SU-DHL-6 (cell line): ENCODE measurements around the gene HK1.

ENCODE experiments used
- H2AFZ ChIP-seq: fragments of 200-600 bp; sonication (generic); 2 replicates; pipeline ENCODE4 v1.6.1; 2014; ENCODE audit warnings: low read depth, mild to moderate bottlenecking, moderate library complexity, mixed read lengths, antibody characterized with exemption, low read length; ENCODE audit not compliant: severe bottlenecking
- H3F3A ChIP-seq: fragments of 200-600 bp; shearing (Covaris generic); 2 replicates; pipeline ENCODE4 v1.6.0; 2016; ENCODE audit warnings: antibody characterized with exemption, mild to moderate bottlenecking; ENCODE audit not compliant: insufficient read depth
- H3K27ac ChIP-seq: fragments of 200-600 bp; sonication (generic); 2 replicates; pipeline ENCODE4 v1.5.1; 2016; ENCODE audit warnings: low read depth, mild to moderate bottlenecking, low read length, moderate library complexity, mixed read lengths
- H3K27me3 ChIP-seq: fragments of 200-600 bp; sonication (generic), shearing (Covaris generic); 2 replicates; pipeline ENCODE4 v1.6.0; 2014; ENCODE audit warnings: mild to moderate bottlenecking, low read length
- H3K36me3 ChIP-seq: fragments of 200-600 bp; sonication (generic); 2 replicates; pipeline ENCODE4 v1.6.1; 2014; ENCODE audit warnings: mild to moderate bottlenecking, low read length, mixed read lengths
- H3K4me2 ChIP-seq: fragments of 300-600, 200-600 bp; shearing (Covaris generic), sonication (generic); 2 replicates; pipeline ENCODE4 v1.6.0; 2014; ENCODE audit warnings: low read length, low read depth, mild to moderate bottlenecking; ENCODE audit not compliant: poor library complexity, severe bottlenecking
- H3K4me3 ChIP-seq: fragments of 200-600 bp; sonication (generic); 2 replicates; pipeline ENCODE4 v1.5.1; 2014; ENCODE audit warnings: antibody characterized with exemption, low read length, mild to moderate bottlenecking, mixed read lengths; ENCODE audit not compliant: insufficient read depth, poor library complexity, severe bottlenecking
- H3K79me2 ChIP-seq: fragments of 200-600 bp; sonication (generic); 2 replicates; pipeline ENCODE4 v1.6.1; 2014; ENCODE audit warnings: mild to moderate bottlenecking, low read length, moderate library complexity; ENCODE audit not compliant: insufficient read depth
- H3K9ac ChIP-seq: fragments of 200-600 bp; sonication (generic); 2 replicates; pipeline ENCODE4 v1.7.0; 2014; ENCODE audit warnings: mild to moderate bottlenecking, low read length
- H3K9me2 ChIP-seq: fragments of 200-600 bp; sonication (generic); replicated peaks from 2 replicates; pipeline ENCODE4 v1.6.1; 2014; ENCODE audit warnings: low read length; ENCODE audit not compliant: insufficient read depth
- H3K9me3 ChIP-seq: fragments of 200-600 bp; sonication (generic); 2 replicates; pipeline ENCODE4 v1.6.1; 2014; ENCODE audit warnings: low read length, mixed read lengths; ENCODE audit not compliant: insufficient read depth
- H4K20me1 ChIP-seq: fragments of 200-600 bp; sonication (generic); 2 replicates; pipeline ENCODE4 v1.6.1; 2014; ENCODE audit warnings: low read depth, mild to moderate bottlenecking, antibody characterized with exemption, low read length, moderate library complexity, mixed read lengths
- EZH2phosphoT487 ChIP-seq: fragments of 200-600 bp; sonication (generic), shearing (Covaris generic); conservative IDR thresholded peaks from 2 replicates; pipeline ENCODE4 v1.6.1; 2018; ENCODE audit warnings: mild to moderate bottlenecking, antibody characterized with exemption, low read length, moderate library complexity, mixed read lengths
- TF ChIP-seq, protein P1 (sequence below): fragments of 200-600 bp; sonication (generic); IDR thresholded peaks from one replicate; pipeline ENCODE4 v1.5.1; 2017; ENCODE audit warnings: antibody characterized with exemption, mild to moderate bottlenecking, low read length, moderate library complexity; ENCODE audit not compliant: insufficient read depth, poor library complexity, severe bottlenecking

The HK1 gene

DNA sequence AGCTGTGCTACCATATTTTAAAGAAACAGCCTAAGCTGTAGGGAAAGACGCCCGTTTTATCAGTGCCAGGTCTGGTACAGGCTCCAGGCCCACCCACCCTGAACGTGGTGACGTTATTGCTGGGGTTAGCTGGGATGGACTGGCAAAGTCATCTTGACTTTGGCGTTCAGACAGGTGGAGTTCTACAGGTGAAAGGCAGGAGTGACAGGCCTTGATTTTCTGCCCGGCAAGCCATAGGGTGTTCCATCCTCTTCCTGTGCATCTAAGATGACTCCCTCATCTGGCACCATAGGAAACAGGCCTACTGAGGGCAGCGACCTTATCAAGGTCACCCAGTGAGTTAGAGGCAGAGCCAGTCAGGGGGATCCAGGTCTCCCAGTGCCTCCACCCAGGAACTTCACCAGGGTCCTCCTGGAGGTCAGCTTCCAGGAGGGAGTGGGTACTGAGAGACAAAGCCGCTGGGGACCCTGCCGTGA lies 41.6 kb downstream of the HK1 start:
- Histone ChIP-seq H4K20me1 (no peaks in the 10 kb centered on the region), H3K36me3 (no peaks in the 10 kb centered on the region), H3K27me3 (no peaks in the 10 kb centered on the region), H3K79me2 (peaks cover 17% of the 10 kb centered on the region; the same call in 1 of the 2 replicates), H2AFZ (no peak overlapping the region), H3K27ac (no peak overlapping the region), H3K9me3 (no peaks in the 10 kb centered on the region), H3K9ac (peak overlapping the region; percentile 81), H3K4me2 (peak overlapping the region; percentile 73), H3F3A (peaks cover 13% of the 10 kb centered on the region), H3K9me2 (no peaks in the 10 kb centered on the region), H3K4me3 (peak overlapping the region; percentile 91)
- TF ChIP-seq, protein P1, sequence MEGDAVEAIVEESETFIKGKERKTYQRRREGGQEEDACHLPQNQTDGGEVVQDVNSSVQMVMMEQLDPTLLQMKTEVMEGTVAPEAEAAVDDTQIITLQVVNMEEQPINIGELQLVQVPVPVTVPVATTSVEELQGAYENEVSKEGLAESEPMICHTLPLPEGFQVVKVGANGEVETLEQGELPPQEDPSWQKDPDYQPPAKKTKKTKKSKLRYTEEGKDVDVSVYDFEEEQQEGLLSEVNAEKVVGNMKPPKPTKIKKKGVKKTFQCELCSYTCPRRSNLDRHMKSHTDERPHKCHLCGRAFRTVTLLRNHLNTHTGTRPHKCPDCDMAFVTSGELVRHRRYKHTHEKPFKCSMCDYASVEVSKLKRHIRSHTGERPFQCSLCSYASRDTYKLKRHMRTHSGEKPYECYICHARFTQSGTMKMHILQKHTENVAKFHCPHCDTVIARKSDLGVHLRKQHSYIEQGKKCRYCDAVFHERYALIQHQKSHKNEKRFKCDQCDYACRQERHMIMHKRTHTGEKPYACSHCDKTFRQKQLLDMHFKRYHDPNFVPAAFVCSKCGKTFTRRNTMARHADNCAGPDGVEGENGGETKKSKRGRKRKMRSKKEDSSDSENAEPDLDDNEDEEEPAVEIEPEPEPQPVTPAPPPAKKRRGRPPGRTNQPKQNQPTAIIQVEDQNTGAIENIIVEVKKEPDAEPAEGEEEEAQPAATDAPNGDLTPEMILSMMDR, result no peak
- TF ChIP-seq EZH2phosphoT487, result no peak

DNA sequence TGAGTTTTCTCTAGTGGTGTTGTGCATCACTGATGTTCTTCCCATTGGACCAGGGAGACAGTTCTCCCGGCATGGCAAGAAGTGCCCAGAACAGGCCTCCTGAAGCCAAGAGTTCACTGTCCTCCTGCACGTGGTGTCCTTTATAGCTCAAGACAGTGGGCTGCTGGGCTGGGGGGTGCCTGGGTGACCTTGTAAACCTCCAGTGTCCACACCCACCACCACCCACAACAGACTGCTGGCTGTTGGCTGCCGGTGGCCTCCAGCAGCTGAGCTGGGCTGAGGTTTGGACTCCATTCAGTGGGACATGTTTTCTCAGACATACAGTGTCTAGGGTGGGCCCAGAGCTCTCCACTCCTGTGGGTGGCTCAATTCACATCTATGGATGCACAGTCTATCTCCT lies 42.2 kb downstream of the HK1 start:
- peaks cover 17% of the 10 kb centered on the region; the same call in 1 of the 2 replicates for H3K79me2 ChIP-seq
- no peak overlapping the region for H3K27ac ChIP-seq
- no peaks in the 10 kb centered on the region for H3K9me2 ChIP-seq
- TF ChIP-seq EZH2phosphoT487, result no peak
- TF ChIP-seq, protein P1, result no peak
- no peaks in the 10 kb centered on the region for H3K27me3 ChIP-seq
- H3F3A ChIP-seq, result peaks cover 13% of the 10 kb centered on the region
- H4K20me1 ChIP-seq, result no peaks in the 10 kb centered on the region
- no peak overlapping the region for H3K9ac ChIP-seq
- no peak overlapping the region for H2AFZ ChIP-seq
- no peaks in the 10 kb centered on the region for H3K9me3 ChIP-seq
- H3K4me2 ChIP-seq, result peak overlapping the region; percentile 73
- no peaks in the 10 kb centered on the region for H3K36me3 ChIP-seq
- H3K4me3 ChIP-seq, result no peak overlapping the region

DNA sequence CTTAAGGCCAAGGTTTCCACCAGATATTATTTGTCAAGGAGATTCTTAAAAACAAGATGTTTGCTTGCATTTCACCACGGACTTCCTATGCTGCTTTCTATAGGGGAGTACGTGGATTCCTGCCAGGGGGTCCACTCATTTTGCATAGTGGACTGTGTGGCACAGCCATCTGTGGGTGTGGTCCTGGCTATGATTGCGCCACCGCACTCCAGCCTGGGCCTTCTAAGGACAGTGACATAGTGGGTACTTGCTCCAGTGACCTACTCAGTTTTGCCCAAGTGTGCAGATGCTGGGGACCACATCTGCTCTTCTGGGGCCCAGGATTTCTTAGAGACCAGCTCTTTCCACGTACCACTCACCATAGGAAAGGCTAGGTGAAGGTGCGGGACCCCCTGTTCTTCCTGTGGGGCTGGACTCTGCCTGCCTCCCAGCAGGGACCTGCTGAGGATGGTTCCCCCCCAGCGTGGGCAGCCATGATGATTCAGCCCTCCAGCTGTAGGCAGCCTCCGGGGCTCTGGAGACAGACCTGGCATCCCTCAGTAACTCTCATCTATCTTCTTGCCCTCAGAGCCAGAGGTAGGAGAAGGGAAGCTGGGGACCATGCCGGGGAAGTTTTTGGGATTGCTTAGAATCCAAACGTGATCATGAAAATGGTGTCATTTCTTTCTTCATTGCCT lies 42.9 kb downstream of the HK1 start:
- Histone ChIP-seq H3K9ac (no peak overlapping the region), H3K4me3 (no peak overlapping the region), H4K20me1 (no peaks in the 10 kb centered on the region), H3K36me3 (no peaks in the 10 kb centered on the region), H3K27me3 (no peaks in the 10 kb centered on the region), H3K4me2 (no peak overlapping the region), H2AFZ (no peak overlapping the region), H3K79me2 (peaks cover 19% of the 10 kb centered on the region), H3K9me3 (no peaks in the 10 kb centered on the region), H3K9me2 (no peaks in the 10 kb centered on the region), H3K27ac (no peak overlapping the region), H3F3A (peaks cover 13% of the 10 kb centered on the region)
- TF ChIP-seq, protein P1, result no peak
- TF ChIP-seq EZH2phosphoT487, result no peak
